Upper lobe of left lung (tissue), 6 donors: ENCODE measurements around the gene PTPRG. TPM values are rescaled to one million over a fixed set of nuclear protein-coding genes. Genes with fewer than 3 reads are reported as not detected.

Source experiments
- ATAC-seq, 2 donors: fragments of 200-7000 bp; cut with Tn5 transposase; one replicate each; pipeline ENCODE4 v1.9.1; 2022; ENCODE audit warnings: mild to moderate bottlenecking in 2 of 2, moderate library complexity in 2 of 2; ENCODE audit not compliant: low FRiP score in 2 of 2
- DNase-seq, 2 donors: peaks; one replicate each; pipeline ENCODE4 v3.0.0-alpha.2; 2019 to 2020
- H3K27ac ChIP-seq, 4 donors: fragments of 200-600 bp; sonication (generic); one replicate each; pipeline ENCODE4 v1.5.1; 2016 to 2019
- H3K27me3 ChIP-seq, 4 donors: fragments of 200-600 bp; sonication (generic); one replicate each; pipeline ENCODE4 v1.5.1; 2017 to 2019
- H3K36me3 ChIP-seq, 4 donors: fragments of 200-600 bp; sonication (generic); one replicate each; pipeline ENCODE4 v1.5.1; 2016 to 2019
- H3K4me1 ChIP-seq, 4 donors: fragments of 200-600 bp; sonication (generic); one replicate each; pipeline ENCODE4 v1.5.1; 2018 to 2019
- H3K4me3 ChIP-seq, 4 donors: fragments of 200-600 bp; sonication (generic); one replicate each; pipeline ENCODE4 v1.5.1; 2017 to 2019; ENCODE audit warnings: mild to moderate bottlenecking in 2 of 4, moderate library complexity in 1 of 4
- H3K9me3 ChIP-seq, 4 donors: fragments of 200-600 bp; sonication (generic); one replicate each; pipeline ENCODE4 v1.5.1; 2018 to 2019
- CTCF ChIP-seq, 6 experiments: fragments of 450-650 bp in 4 of 6; fragments of 200-600 bp in 2 of 6; sonication (generic) in 2 of 6; IDR thresholded peaks; one replicate each; pipeline ENCODE4 v1.5.1; 2016 to 2019; ENCODE audit warnings: antibody characterized with exemption in 6 of 6
- EP300 ChIP-seq, 4 donors: sonication (generic); formaldehyde crosslinking; IDR thresholded peaks; one replicate each; pipeline ENCODE4 v1.5.1; 2017; ENCODE audit warnings: antibody characterized with exemption in 4 of 4, control low read depth in 2 of 4
- POLR2A ChIP-seq, 4 donors: fragments of 450-650 bp; IDR thresholded peaks; one replicate each; pipeline ENCODE4 v1.5.1; 2016 to 2017; ENCODE audit warnings: antibody characterized with exemption in 4 of 4, mild to moderate bottlenecking in 2 of 4
- POLR2AphosphoS5 ChIP-seq, 2 donors: sonication (generic); formaldehyde crosslinking; IDR thresholded peaks; one replicate each; pipeline ENCODE4 v1.5.1; 2017; ENCODE audit warnings: antibody characterized with exemption in 2 of 2
- WGBS, 2 donors: methylation state at CpG; one replicate each; pipeline ENCODE4 v1.1.5; 2017 to 2018; 5-methylcytosine and 5-hydroxymethylcytosine counted together
- total RNA-seq, 6 donors: library from RNA; depleted of rRNA in 4 of 6; stranded (reverse); fragments of >200 nt in 4 of 6; gene quantifications; one replicate each; pipeline versions ENCODE4 v1.1.0 to v1.2.1, GENCODE V29; 2016 to 2021
- donor health status: DM: no; HTN: no; CAD: no; lungs with moderate emphysema.
- donor health status: DM: no; HTN: yes; CAD: no; lungs with severe emphysema.

PTPRG gene
- total RNA-seq, 6 donors from 2014 or later: 58.7 to 101 (median 68.8) TPM

- H3K27me3 ChIP-seq: no peaks in the 10 kb centered on the region
- H3K36me3 ChIP-seq: peaks cover 0 to 4% (median 0%) of the 10 kb centered on the region in 4 donors
- H3K4me3 ChIP-seq: no peak overlapping the region
- H3K9me3 ChIP-seq: no peaks in the 10 kb centered on the region
- DNase-seq (no peak), ATAC-seq (no peak)
- no peak overlapping the region for H3K27ac ChIP-seq
- peaks cover 4 to 12% (median 8%) of the 10 kb centered on the region in 4 donors for H3K4me1 ChIP-seq
- TF ChIP-seq EP300 (IDR thresholded peaks at IDR 0.05) (no peak), POLR2AphosphoS5 (IDR thresholded peaks at IDR 0.05) (no peak), CTCF (IDR thresholded peaks at IDR 0.05) (no peak), POLR2A (IDR thresholded peaks at IDR 0.05) (no peak)
Observed at GRCh38 chr3:61591300-61591699, 29.9 kb downstream of the PTPRG start.

- WGBS, 2 donors: 70 to 74% methylated on average over 4 of the region's 4 CpGs
Observed at GRCh38 chr3:61593446-61594029, 32.2 kb downstream of the PTPRG start.

GRCh38 chr3:61594144-61594963 is 33.0 kb downstream of the PTPRG start:
- no peaks in the 10 kb centered on the region for H3K9me3 ChIP-seq
- no peaks in the 10 kb centered on the region for H3K36me3 ChIP-seq
- no peak overlapping the region for H3K4me3 ChIP-seq
- H3K27me3 ChIP-seq: no peaks in the 10 kb centered on the region
- WGBS, 2 donors: 62 to 73% methylated on average over 12 of the region's 12 CpGs
- TF ChIP-seq CTCF (IDR thresholded peaks at IDR 0.05) (no peak), POLR2A (IDR thresholded peaks at IDR 0.05) (no peak), POLR2AphosphoS5 (IDR thresholded peaks at IDR 0.05) (no peak), EP300 (IDR thresholded peaks at IDR 0.05) (no peak)
- no peak for DNase-seq
- H3K4me1 ChIP-seq: peaks cover 4 to 16% (median 8%) of the 10 kb centered on the region in 4 donors
- H3K27ac ChIP-seq: peak overlapping the region in 3 of 4 donors; percentile 26 to 64 (median 49)
- no peak for ATAC-seq

More at GRCh38 chr3:61593446-61594029, 32.2 kb downstream of the PTPRG start:
- ATAC-seq (no peak), DNase-seq (no peak)
- TF ChIP-seq EP300 (IDR thresholded peaks at IDR 0.05) (no peak), POLR2A (IDR thresholded peaks at IDR 0.05) (no peak), POLR2AphosphoS5 (IDR thresholded peaks at IDR 0.05) (no peak), CTCF (IDR thresholded peaks at IDR 0.05) (no peak)
- Histone ChIP-seq H3K36me3 (peaks cover 0 to 4% (median 0%) of the 10 kb centered on the region in 4 donors), H3K27me3 (no peaks in the 10 kb centered on the region), H3K9me3 (no peaks in the 10 kb centered on the region), H3K27ac (peak overlapping the region in 1 of 4 donors; percentile 64), H3K4me1 (peaks cover 4 to 16% (median 8%) of the 10 kb centered on the region in 4 donors), H3K4me3 (no peak overlapping the region)

GRCh38 chr3:61594964-61595285 is 33.6 kb downstream of the PTPRG start:
- no peak for DNase-seq
- peaks cover 4 to 16% (median 8%) of the 10 kb centered on the region in 4 donors for H3K4me1 ChIP-seq
- WGBS, 2 donors: 48 to 56% methylated on average over 9 of the region's 9 CpGs
- no peak for TF ChIP-seq CTCF (IDR thresholded peaks at IDR 0.05)
- TF ChIP-seq EP300 (IDR thresholded peaks at IDR 0.05): no peak
- no peak for TF ChIP-seq POLR2A (IDR thresholded peaks at IDR 0.05)
- no peak for TF ChIP-seq POLR2AphosphoS5 (IDR thresholded peaks at IDR 0.05)
- H3K4me3 ChIP-seq: no peak overlapping the region
- H3K36me3 ChIP-seq: no peaks in the 10 kb centered on the region
- H3K9me3 ChIP-seq: no peaks in the 10 kb centered on the region
- no peak for ATAC-seq
- peak overlapping the region in 2 of 4 donors; percentile 49 to 64 for H3K27ac ChIP-seq
- H3K27me3 ChIP-seq: no peaks in the 10 kb centered on the region
